A204.1 (cell line): ENCODE measurements around the gene CFAP43.

Source experiments
- FAIRE-seq: peaks from 2 replicates; lab custom pipeline; 2012; peaks lifted over from hg19 to GRCh38; lab: Jason Lieb, UNC

The CFAP43 gene

GRCh38 chr10:104098358-104098925, 133.7 kb downstream of the CFAP43 start:
- FAIRE-seq, result no peak

GRCh38 chr10:104096692-104097091, 135.5 kb downstream of the CFAP43 start:
- no peak for FAIRE-seq

GRCh38 chr10:104092749-104093148, 139.4 kb downstream of the CFAP43 start:
- no peak for FAIRE-seq

- FAIRE-seq, result no peak
Observed at GRCh38 chr10:104090611-104091010, 141.6 kb downstream of the CFAP43 start.

- FAIRE-seq, result no peak
Observed at GRCh38 chr10:104089621-104090020, 142.5 kb downstream of the CFAP43 start.

GRCh38 chr10:104088239-104088638, 143.9 kb downstream of the CFAP43 start:
- no peak for FAIRE-seq

- no peak for FAIRE-seq
Observed at GRCh38 chr10:104085801-104086400, 146.3 kb downstream of the CFAP43 start, which contains the start of gene COL17A1. TSS of gene COL17A1 (minus strand) at chr10:104085880. CDS start at chr10:104080673, 5,207 bp downstream.

GRCh38 chr10:104084482-104085142, 147.6 kb downstream of the CFAP43 start:
- no peak for FAIRE-seq

GRCh38 chr10:104081998-104082397, 150.2 kb downstream of the CFAP43 start:
- FAIRE-seq, result no peak

GRCh38 chr10:104080762-104081161, 151.4 kb downstream of the CFAP43 start:
- FAIRE-seq, result no peak
